Measurements from ENCODE around the gene SLC43A2. TPM values are rescaled to one million over a fixed set of nuclear protein-coding genes. Genes with fewer than 3 reads are reported as not detected.
"Not testable (repeated sequence)": the region's sequence is repeated elsewhere in the genome, so short reads cannot be mapped to it uniquely, and the experiment has no call there.

The SLC43A2 gene
- total RNA-seq, 1 donor from 2014 or later: 0.32 TPM

DNA sequence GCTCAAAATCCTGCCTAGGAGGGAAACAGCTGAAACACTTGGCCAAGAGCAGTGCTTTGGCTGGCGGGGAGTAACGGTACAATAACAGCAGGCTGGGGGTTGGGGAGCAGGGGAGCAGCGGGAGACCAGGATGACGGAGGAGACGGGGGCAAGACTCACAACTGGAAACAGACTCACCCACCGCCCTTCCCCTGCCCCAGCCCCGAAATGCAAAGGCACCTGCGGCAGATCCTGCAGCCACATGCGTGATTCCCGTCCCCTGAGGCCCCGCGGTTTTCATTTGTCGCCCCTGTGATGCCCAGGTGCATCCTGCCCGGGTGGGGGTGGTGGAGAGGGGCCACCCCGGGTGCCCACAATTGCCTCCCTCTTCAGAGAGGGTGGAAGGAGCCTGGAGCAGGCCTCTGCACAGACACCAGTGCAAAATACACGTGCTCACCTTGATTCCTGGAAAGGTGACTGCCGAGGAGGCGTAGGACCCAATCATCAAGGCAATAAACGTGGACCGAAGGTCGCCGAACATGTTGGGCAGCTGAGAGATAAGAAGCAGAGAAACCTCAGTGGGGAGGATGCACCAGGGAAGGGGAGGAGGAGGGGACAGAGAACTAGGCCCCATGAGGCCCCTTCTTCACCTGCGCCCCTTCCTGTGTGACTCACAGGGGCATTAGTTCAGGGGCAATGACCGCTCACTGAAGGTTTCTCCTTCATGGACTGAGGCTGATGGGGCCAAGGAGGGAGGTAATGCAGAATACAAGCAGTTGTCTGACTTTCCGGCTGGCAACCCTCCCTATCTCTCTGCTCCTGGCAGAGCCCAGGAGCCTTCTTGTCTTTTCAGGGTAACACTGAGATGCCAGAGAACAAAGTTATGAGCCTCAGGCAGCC lies 35.6 kb downstream of the SLC43A2 start:
- intact Hi-C loops (cut with micrococcal nuclease): no loop called here

DNA sequence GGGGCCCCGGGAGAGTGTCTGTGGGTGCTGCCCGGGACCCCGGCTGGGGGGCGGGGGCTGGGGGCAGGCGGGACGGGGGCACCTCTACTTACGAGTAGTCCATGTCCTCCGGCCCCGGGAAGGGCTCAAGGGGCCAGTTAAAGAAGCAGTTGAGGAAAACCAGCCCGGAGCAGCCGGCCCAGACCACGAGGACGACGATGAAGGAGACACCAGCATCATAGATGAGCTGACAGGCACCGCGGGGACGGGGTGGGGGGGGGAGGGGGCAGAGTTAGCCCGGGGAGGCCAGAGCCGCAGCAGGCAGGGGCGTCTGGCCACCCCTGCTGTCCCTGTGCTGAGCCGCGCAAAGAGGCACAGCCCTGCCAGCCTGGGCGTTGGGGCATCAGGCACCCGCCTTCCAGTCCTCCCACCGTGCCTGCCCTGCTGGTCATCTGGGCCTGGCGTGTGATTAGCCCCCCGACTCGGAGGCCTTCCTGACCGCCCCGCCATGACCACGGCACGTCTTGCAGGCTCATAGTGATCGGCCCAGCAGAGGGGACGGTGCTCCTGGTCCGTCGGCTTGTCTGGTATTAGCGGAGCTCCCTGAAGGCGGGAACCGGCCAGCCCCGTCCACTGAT lies 37.1 kb downstream of the SLC43A2 start:
- intact Hi-C loops (cut with micrococcal nuclease): no loop called here

DNA sequence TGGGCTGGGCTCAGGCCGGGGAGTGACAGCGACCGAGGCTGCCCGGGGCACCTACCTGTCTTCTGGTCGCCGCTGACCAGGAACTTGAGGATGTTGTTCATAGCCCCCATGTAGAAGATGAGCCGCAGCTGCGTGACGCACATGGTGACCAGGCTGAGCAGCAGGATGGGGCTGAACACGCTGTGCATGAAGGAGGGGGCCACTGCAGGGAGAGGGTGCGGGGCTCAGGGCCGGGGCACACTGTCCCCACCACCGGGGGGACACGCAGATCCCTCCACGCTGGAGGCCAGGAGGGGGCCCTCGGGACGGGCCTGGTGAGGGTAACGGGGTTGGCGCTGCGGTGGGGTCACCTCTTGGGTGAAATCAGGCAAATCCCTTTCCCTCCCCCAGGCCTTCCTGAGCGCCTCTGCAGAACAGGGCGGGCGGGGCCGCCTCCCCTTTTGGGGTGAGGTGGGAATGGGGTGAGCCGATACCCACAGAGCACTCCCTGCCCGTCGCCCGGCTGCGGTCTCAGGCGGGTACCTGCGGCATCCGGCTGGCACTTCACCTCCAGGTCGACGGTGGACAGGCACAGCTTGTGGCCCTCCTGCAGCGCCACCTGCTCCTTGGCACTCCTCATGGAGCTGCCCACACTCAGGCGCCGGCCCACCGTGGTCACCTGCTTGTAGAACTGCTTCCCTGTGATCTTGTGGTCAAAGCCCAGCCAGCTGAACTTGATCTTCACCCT lies 37.7 kb downstream of the SLC43A2 start:
- intact Hi-C loops (cut with micrococcal nuclease): no loop called here

DNA sequence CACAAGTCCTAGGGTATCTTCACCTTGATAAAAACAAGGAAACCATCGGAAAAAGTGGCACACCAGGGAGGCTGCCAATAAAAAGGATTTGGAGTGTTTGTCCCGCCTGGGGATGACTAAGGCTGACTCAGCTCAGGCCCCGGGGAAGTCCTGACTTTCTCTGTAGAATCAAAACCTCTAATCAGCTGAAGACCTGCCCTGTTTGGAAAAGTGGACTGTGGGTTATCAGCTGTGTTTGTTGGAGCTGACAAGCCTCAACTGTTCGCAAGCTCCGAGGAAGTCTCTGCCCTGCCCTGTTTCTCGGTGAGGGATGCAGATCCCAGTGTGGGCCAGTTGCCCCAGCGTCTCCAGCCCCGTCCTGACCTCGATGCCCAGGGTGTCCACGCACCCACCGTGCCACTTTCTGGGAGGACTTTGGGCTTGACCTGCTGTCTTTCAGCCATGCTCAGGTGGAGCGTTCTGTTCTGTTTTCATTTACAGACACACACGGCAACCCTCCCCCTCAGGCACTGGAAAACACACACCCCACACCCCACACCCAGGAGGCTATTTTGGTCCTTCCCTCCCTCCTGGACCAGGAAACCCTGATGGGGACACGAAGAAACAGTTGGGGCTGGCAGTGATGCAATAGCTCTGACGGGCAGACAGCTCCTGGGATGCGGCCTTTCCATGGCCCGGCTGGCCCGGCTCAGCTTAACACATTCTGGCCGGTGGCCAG lies 38.4 kb downstream of the SLC43A2 start:
- intact Hi-C loops (cut with micrococcal nuclease): no loop called here

DNA sequence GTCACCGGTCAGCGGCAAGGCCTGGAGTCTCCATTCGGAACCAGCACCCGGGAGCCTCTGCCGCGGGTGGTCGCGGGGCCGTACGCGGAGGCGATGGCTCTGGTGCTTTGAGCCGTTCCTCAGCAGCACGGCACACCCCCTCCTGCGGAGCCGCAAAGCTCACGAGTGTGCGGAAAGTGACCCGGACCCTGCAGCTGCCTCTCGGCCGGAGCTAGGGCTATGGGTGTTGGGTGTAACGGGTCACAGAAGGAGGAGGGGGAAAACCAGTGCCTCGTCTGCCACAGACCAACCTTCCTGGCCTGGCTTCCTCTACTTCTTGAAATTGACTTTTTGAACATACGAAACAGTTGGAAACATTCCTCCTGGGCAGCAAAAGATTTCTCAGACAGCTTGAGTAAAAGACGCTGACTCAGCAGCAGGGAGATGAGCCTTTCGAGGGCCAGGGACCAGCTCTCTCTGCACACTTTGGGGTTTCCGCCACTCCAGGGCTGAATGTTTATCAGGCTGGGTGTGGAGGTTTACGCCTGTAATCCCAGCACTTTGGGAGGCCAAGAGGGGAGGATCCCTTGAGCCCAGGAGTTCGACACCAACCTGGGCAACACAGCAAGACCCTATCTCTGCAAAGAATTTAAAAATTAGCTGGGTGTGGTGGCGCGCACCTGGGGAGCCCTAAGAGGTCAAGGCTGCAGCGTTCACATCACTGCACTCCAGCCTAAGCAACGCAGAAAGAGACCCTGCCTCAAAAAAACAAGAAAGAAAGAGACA lies 39.6 kb downstream of the SLC43A2 start:
- intact Hi-C loops (cut with micrococcal nuclease): no loop called here

DNA sequence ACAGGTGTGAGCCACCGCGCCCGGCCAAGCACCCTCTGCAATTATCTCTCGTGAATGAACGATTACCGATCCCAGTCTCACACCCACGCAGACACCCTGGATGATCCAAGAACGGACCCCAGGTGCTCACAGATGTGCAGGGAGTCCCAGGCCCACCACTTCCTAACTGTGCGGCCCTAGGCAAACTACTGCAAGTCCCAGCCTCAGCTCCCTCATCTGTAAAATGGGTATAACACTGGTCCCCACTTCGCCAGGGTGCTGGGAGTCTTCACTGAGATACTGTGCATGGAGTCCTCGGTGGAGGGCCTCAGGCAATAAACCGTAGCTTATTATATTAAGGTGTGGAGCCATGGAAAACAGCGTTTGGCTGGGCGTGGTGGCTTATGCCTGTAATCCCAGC lies 44.5 kb downstream of the SLC43A2 start:
- intact Hi-C loops (cut with micrococcal nuclease): no loop called here

DNA sequence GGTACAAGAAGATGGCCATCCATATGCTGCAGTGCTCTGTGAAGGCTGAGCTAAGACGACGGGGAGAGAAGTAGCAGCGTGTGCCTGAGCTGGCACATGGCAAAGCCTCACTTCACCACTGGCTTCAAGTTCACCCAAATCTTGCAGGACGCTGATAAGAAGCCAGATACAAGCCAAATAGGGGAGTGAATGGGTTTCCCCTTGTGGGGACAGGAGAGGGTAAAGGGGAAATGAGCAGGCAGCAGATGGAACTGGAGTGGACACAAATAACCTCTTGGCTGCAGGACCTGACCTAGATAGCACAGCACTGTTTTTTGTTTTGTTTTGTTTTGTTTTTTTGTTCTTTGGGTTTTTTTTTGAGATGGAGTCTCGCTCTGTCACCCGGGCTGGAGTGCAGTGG lies 45.1 kb downstream of the SLC43A2 start:
- intact Hi-C loops (cut with micrococcal nuclease): no loop called here

DNA sequence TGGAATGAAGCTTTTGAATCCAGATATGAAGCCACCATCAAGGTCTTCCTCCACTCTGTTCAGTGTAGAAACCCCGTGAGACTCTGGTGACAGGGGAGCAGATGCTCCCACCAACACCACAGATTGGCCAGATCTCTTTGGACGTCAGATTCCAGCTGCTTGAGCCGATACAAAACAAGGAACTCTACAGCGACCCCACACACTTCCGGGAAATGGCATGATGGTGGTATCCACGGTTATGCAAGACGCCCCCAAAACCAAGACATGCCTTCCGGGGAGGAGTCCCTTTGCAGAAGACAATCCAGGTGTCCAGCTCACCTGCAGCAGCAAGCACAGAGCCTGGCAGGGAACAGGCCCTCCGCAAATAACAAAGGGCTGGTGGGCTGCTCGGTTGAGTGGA lies 46.3 kb downstream of the SLC43A2 start:
- intact Hi-C loops (cut with micrococcal nuclease): no loop called here

DNA sequence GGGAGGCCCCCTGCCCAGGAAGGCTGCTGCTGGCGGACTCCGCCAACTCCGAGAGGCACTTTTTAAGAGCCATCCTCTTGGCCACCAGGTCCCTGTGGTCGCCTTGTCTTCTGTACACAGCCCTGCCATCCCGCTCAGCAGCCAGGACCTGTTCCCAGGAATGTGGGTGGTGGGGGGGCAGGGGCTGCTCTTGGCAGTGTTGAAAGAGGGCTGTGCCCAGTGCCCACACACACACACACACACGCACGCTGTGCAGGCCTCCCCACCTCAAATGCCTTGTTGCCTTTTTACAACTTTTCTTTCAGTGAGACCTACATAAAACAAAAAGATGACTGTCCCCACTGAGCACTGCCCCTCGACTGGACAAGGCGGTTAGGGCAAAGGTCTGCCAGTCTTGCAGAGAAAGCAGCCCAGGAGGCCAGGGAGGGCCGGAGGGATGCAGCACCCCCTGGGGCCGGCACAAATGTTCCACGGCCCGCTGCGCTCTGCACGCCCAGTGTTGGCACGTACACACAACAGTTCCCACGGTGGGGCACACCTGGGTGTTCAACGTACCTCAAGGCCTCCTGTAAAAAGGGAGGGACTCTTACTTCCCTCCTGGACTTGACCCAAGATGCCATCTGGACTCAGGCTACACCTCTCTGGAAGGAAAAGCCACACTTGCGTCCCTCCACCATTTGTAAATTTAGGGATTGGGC lies 47.5 kb downstream of the SLC43A2 start:
- intact Hi-C loops (cut with micrococcal nuclease): no loop called here

DNA sequence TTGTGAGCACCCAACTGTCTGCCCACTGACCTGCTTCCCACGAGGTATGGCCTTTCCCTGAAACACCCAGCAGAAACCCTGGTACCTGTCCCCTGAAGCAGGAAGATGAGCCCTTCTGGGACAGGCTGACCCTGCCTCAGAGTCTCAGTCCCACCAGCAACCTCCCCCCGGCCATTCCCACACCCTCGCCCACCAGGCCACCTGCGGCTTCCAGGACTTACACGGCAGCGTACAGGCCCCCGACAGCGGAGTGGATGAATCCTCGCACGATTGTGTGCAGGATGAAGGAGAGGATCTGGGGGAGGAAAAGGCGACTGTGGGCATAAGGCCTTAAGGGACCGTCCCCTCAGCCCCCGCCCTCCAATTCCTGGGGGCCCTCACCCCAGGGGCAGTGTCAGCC lies 50.6 kb downstream of the SLC43A2 start:
- intact Hi-C loops (cut with micrococcal nuclease): no loop called here

DNA sequence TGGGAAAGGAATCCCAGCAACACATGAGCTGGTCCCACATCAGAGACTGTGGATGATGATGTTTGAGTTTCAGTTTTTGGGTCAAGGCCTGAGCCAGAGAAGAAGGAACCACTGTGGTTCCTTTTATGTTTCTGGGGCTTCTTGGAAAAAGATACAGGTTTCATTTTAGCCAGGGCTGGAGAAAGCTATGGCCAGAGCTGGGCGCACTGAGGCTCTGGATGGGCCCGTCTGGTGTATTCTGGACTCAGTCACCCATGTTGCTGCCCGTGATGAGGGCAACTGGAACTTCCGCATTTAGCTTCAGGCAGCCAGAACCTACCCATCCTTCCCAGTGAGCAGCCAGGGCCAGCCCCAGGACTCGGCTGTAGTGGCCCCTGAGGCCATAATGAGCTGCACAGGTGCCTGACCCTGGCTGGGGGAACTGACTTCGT lies 51.0 kb downstream of the SLC43A2 start:
- intact Hi-C loops (cut with micrococcal nuclease): no loop called here

DNA sequence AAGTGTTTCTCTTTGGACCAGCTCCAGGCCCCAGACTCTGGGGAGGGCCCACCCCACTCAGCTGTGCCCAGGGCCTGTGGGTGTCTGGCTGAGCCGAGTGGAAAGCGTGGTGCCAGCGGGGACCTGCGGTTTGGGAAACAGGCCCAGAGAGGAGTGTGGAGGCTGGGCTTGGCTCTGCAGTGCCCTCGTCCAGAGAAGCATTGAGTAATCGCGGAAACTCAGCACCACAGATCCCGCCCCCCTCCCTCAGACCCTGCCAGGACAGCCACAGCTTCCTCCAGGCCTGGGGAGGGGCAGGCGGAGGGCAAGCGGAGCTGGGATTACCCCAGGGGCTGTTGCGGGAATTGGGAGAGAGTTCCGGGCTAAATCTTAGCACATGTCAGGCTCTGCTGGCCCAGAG lies 51.5 kb downstream of the SLC43A2 start:
- intact Hi-C loops (cut with micrococcal nuclease): no loop called here

DNA sequence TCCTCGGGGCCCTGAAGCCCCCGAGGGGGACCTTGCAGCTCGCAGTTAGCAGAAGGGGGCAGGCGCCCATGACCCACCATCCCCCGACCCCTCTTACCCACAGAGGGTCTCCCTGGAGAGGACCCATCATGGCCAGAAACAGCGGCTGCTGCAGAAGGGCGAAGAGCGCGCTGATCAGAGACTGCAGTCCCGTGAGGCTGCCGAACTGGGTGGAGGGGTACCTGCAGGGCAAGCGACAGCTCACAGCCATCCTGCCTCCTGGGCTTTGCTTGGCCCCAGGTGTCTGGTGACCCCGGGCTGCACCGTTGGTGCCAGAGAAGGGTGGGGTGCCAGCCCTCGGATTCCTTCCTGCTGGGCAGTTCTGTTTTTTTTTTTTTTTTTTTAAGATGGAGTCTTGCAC lies 52.1 kb downstream of the SLC43A2 start:
- intact Hi-C loops (cut with micrococcal nuclease): no loop called here

DNA sequence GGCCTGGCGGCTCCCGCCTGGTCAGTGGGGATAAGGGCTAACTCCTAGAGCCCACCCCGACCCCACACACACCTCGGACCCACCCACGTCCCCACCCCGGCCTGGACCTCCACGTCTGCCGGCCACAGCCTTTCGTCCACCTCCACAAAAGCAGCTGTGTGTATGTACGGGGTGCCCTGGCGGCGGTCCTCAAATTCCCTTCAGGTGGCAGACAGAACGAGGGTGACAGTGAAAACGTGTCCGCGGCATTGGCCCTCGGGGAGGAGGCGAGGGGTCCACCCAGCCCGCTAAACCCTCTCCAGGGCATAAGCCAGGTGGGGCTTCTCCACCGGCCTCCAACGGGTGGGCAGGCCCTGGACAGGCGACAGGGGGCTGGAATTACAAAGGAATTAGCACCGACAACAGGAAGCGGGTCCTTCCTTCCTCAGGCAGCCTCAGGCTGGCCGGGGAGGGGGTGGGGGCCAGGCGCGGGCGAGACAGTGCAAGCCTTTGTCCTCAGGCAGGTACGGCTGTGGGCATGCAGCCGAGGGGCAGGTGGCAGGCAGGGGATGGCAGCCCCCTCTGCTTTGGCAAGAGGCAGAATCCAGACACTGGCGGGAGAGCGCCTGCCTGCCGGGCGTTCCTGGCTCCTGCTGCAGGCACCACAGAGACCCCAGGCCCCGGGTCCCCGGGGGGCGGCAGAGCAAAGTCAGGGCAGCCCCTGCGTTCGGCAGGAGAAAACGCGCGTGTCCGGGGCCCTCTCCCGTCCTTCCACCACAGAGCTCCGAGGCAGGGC lies 53.8 kb downstream of the SLC43A2 start:
- intact Hi-C loops (cut with micrococcal nuclease): loop anchor here (2.0 kb wide), 1 partner anchor 54 kb away; the partner anchor contains the start of gene SLC43A2

DNA sequence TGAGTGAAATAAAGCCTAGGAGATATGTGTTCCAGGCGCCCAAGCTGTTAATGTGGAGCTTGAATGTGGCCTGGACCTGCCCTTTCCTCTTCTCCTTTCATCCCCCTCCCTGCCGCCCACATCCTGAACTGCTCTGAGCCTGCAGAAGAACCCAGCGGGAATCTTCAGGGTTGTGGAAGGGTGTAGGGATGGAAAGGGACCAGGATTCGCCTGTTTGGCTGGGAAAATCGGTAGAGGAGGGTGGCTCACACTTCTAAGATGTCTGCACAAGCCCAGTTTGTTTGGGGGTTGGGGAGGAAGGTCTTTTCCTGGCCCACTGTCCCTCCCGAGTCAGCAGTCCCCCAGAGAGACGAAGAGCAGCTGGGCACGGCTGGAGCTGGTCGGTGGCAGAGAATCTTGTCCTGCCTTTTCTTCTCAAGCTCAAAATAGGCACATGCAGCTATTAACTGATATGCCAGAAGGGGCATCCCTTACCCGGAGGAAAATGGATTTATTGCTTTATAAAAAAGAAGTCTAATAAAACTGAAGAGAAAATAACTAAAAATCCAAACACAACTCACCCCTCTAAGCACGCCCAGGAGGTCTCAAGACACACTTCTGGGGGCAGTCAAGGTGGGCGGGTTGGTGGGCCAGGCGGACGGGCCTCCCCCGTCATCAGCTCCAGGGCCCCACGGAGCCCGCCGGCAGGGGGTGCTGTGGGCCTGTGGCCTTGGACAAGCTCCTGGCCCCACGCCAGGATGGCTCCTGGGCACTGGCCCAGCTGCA lies 54.5 kb downstream of the SLC43A2 start:
- intact Hi-C loops (cut with micrococcal nuclease): loop anchor here (2.0 kb wide), 1 partner anchor 55 kb away; the partner anchor contains the start of gene SLC43A2

DNA sequence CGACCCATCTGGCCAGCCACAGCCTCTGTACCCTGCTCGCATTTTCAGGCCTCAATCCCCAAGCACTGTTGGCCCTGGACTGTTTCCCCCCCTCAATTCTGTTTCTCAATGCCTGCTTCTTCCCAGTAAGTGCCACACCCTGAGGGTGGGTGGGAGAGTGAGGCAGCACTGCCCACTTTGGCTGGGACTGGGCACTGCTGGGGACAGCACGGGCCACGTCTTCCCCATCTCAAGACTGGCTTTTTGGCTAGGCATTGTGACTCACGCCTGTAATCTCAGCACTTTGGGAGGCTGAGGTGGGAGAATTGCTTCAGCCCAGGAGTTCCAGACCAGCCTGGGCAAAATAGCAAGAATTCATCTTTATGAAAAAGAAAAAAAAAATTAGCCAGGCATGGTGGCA lies 56.0 kb downstream of the SLC43A2 start:
- intact Hi-C loops (cut with micrococcal nuclease): not testable (repeated sequence)

DNA sequence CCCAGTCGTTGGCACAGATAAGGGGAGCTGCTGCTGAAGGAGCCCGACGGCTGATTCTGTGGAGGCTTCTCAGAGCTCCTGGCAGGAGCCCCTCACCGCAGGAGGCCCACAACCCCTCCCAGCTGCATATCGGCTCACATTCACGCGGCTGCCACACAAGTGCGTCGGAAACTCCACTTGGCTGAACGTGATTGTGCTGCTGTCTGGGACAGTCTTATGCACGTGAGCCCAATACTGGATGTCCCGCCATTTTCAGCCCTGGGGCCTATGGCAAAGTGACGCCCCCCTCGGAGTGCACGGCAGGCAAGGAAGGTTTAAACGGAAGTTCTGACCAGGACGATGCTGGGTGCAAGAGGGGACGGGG lies 57.3 kb downstream of the SLC43A2 start:
- intact Hi-C loops (cut with micrococcal nuclease): no loop called here

DNA sequence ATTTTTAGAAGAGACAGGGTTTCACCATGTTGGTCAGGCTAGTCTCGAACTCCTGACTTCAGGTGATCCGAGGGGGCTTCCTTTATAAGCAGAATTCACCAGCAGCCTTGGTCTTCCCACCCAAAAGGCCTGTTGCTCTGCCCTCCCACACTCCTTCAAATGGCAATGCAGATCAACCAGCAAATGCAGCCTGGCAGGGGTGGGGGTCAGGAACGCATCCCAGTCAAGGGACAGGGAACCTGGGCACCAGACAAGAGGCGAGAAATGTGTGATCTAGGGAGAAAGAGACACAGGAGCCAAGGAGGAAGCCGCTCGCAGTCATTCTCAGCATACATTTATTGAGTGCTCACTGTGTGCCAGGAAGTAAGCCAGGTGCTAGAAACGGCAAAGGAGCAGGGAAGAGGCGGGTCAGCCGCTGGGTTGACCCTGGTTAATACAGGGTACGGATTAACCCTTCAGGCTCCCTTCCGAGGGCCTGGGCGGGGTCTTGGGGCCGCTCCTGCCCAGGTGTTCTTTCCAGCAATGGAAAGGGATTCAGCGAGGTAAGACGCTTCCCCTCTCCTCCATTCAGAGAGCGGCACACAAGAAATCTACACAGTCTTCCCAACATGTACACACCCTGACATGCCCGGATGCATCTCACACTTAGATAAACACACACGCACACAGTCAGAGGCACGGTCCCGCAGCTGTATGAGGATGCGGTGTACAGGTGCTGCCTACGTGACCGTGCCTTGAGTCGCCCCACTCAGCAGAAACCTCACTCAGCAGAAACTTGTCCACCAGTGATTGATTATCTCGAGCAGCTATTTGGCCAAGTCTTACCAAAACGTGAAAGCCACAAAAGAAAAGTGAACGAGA lies 59.5 kb downstream of the SLC43A2 start:
- intact Hi-C loops (cut with micrococcal nuclease): no loop called here
